Astrocyte of the cerebellum (primary cell): ENCODE data around the gene ZDHHC14.

Source experiments
- DNase-seq: peaks from one replicate; pipeline ENCODE4 v3.0.0-alpha.2; 2011; ENCODE audit warnings: low read depth
- H3K4me3 ChIP-seq: 2 replicates; pipeline ENCODE4 v1.5.1; 2011; ENCODE audit warnings: mild to moderate bottlenecking, low read depth, low read length, moderate library complexity
- CTCF ChIP-seq: IDR thresholded peaks from 2 replicates; pipeline ENCODE4 v1.5.1; 2012; ENCODE audit warnings: low read length, low read depth, moderate library complexity, mild to moderate bottlenecking; ENCODE audit errors: missing control alignments
- in situ Hi-C: cut with HindIII; loops from 2 replicates; pipeline ENCODE4 v1.10.0; 2017; ENCODE audit warnings: low sequenced_read_pairs

Gene ZDHHC14

GRCh38 chr6:157668009-157668401, 287.0 kb downstream of the ZDHHC14 start:
- DNase-seq, result no peak
- H3K4me3 ChIP-seq, result no peak overlapping the region
- in situ Hi-C loops, result no loop called here
- TF ChIP-seq CTCF, result no peak

GRCh38 chr6:157668713-157669112, 287.7 kb downstream of the ZDHHC14 start:
- TF ChIP-seq CTCF, result no peak
- in situ Hi-C loops, result no loop called here
- H3K4me3 ChIP-seq, result no peak overlapping the region
- no peak for DNase-seq

GRCh38 chr6:157669323-157669722, 288.3 kb downstream of the ZDHHC14 start:
- in situ Hi-C loops, result no loop called here
- no peak overlapping the region for H3K4me3 ChIP-seq
- TF ChIP-seq CTCF, result no peak
- DNase-seq, result no peak

- H3K4me3 ChIP-seq, result no peak overlapping the region
- DNase-seq, result peak; percentile 60
- peak; percentile 34 for TF ChIP-seq CTCF
Measured at GRCh38 chr6:157669747-157670216, 288.8 kb downstream of the ZDHHC14 start.

GRCh38 chr6:157670466-157671186, 289.6 kb downstream of the ZDHHC14 start:
- in situ Hi-C loops, result no loop called here
- no peak overlapping the region for H3K4me3 ChIP-seq
- DNase-seq, result no peak
- TF ChIP-seq CTCF, result no peak

More at GRCh38 chr6:157669747-157670216, 288.8 kb downstream of the ZDHHC14 start:
- in situ Hi-C loops, result no loop called here

GRCh38 chr6:157672726-157673412, 291.9 kb downstream of the ZDHHC14 start:
- DNase-seq, result no peak
- TF ChIP-seq CTCF, result no peak
- no peak overlapping the region for H3K4me3 ChIP-seq
- in situ Hi-C loops, result no loop called here
